ENCODE measurements around the gene PLXNA1.

- TF ChIP-seq, protein P1, sequence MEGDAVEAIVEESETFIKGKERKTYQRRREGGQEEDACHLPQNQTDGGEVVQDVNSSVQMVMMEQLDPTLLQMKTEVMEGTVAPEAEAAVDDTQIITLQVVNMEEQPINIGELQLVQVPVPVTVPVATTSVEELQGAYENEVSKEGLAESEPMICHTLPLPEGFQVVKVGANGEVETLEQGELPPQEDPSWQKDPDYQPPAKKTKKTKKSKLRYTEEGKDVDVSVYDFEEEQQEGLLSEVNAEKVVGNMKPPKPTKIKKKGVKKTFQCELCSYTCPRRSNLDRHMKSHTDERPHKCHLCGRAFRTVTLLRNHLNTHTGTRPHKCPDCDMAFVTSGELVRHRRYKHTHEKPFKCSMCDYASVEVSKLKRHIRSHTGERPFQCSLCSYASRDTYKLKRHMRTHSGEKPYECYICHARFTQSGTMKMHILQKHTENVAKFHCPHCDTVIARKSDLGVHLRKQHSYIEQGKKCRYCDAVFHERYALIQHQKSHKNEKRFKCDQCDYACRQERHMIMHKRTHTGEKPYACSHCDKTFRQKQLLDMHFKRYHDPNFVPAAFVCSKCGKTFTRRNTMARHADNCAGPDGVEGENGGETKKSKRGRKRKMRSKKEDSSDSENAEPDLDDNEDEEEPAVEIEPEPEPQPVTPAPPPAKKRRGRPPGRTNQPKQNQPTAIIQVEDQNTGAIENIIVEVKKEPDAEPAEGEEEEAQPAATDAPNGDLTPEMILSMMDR (IDR thresholded peaks at IDR 0.05; ENCODE audit: low read length) = no peak
- TF ChIP-seq EZH2 (optimal IDR thresholded peaks at IDR 0.05; ENCODE audit: low read depth, low read length) = no peak
These were observed 15.8 kb downstream of the PLXNA1 start for GRCh38 chr3:126998728-126999127.

Data from MM.1S (cell line).